ENCODE data around the gene LDAH.

Gene LDAH

GRCh38 chr2:20678086-20678395 is 144.9 kb downstream of the LDAH start:
- DNase-seq: no peak

- DNase-seq: no peak
These were observed 145.4 kb downstream of the LDAH start for GRCh38 chr2:20677301-20678085.

- no peak for DNase-seq
These were observed 146.3 kb downstream of the LDAH start for GRCh38 chr2:20676353-20677215.

- peak; percentile 6 for DNase-seq
These were observed 147.1 kb downstream of the LDAH start for GRCh38 chr2:20675701-20676352.

- no peak for DNase-seq
These were observed 147.8 kb downstream of the LDAH start for GRCh38 chr2:20674974-20675679.

- no peak for DNase-seq
These were observed 148.5 kb downstream of the LDAH start for GRCh38 chr2:20674309-20674965.

- no peak for DNase-seq
These were observed 149.1 kb downstream of the LDAH start for GRCh38 chr2:20673686-20674308.

- DNase-seq: no peak
These were observed 150.5 kb downstream of the LDAH start for GRCh38 chr2:20672201-20672951.

- no peak for DNase-seq
These were observed 151.2 kb downstream of the LDAH start for GRCh38 chr2:20671736-20672080.

- DNase-seq: no peak
These were observed 151.7 kb downstream of the LDAH start for GRCh38 chr2:20671036-20671735.

- no peak for DNase-seq
These were observed 152.4 kb downstream of the LDAH start for GRCh38 chr2:20670315-20671035.

GRCh38 chr2:20669562-20670314 is 153.2 kb downstream of the LDAH start:
- DNase-seq: no peak

GRCh38 chr2:20668871-20669475 is 153.9 kb downstream of the LDAH start:
- DNase-seq: no peak

- no peak for DNase-seq
These were observed 154.4 kb downstream of the LDAH start for GRCh38 chr2:20668451-20668850.

- no peak for DNase-seq
These were observed 155.1 kb downstream of the LDAH start for GRCh38 chr2:20667531-20668401.

- no peak for DNase-seq
These were observed 155.8 kb downstream of the LDAH start for GRCh38 chr2:20667151-20667530.

GRCh38 chr2:20666304-20667150 is 156.4 kb downstream of the LDAH start, which contains the start of gene GDF7:
Gene GDF7, plus strand, starts transcription at chr2:20667144. Its CDS starts 96 bp downstream, at chr2:20667240.
- DNase-seq: no peak
